ENCODE results near the gene RTN4R.
"Not testable (repeated sequence)": the region's sequence is repeated elsewhere in the genome, so short reads cannot be mapped to it uniquely, and the experiment has no call there.

DNA sequence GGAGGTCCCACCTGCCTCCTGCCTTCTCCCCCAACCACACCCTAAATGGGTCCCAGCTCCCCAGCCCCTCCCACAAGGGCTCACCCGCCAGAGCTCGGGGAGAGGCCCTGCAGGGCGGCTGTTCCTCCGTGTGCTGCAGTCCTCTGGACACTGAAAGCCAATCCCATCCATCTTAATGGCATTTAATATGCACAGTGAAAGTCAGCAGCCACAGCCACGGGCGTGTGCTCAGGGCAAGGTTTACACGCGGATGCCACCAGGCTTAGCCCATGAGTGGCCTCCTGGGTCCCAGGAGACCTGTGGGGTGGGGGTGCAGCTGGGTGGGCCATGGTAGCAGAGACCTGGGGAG is 18.2 kb upstream of the RTN4R start:
- TF ChIP-seq JUND (IDR thresholded peaks at IDR 0.05); POLR2AphosphoS5 (IDR thresholded peaks at IDR 0.05; ENCODE audit: low read depth, low read length); ZFX (IDR thresholded peaks at IDR 0.05); SIN3A (IDR thresholded peaks at IDR 0.05; ENCODE audit: low read depth); POLR2A (IDR thresholded peaks at IDR 0.05; ENCODE audit: borderline replicate concordance, extremely low read depth, insufficient read depth, insufficient read length); EZH2 (IDR thresholded peaks at IDR 0.05); EZH2phosphoT487 (IDR thresholded peaks at IDR 0.05; ENCODE audit: borderline replicate concordance); RAD21 (IDR thresholded peaks at IDR 0.05; ENCODE audit: low read depth); EGR1 (IDR thresholded peaks at IDR 0.05; ENCODE audit: low read depth): not testable (repeated sequence)
- TF ChIP-seq, protein P1, sequence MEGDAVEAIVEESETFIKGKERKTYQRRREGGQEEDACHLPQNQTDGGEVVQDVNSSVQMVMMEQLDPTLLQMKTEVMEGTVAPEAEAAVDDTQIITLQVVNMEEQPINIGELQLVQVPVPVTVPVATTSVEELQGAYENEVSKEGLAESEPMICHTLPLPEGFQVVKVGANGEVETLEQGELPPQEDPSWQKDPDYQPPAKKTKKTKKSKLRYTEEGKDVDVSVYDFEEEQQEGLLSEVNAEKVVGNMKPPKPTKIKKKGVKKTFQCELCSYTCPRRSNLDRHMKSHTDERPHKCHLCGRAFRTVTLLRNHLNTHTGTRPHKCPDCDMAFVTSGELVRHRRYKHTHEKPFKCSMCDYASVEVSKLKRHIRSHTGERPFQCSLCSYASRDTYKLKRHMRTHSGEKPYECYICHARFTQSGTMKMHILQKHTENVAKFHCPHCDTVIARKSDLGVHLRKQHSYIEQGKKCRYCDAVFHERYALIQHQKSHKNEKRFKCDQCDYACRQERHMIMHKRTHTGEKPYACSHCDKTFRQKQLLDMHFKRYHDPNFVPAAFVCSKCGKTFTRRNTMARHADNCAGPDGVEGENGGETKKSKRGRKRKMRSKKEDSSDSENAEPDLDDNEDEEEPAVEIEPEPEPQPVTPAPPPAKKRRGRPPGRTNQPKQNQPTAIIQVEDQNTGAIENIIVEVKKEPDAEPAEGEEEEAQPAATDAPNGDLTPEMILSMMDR (IDR thresholded peaks at IDR 0.05 in 2 of 3, conservative IDR thresholded peaks at IDR 0.05 in 1 of 3; ENCODE audit: borderline replicate concordance in 1 of 3, insufficient read depth in 1 of 3, low read depth in 2 of 3, low read length in 2 of 3) = not testable (repeated sequence)
- TF ChIP-seq, protein P2, sequence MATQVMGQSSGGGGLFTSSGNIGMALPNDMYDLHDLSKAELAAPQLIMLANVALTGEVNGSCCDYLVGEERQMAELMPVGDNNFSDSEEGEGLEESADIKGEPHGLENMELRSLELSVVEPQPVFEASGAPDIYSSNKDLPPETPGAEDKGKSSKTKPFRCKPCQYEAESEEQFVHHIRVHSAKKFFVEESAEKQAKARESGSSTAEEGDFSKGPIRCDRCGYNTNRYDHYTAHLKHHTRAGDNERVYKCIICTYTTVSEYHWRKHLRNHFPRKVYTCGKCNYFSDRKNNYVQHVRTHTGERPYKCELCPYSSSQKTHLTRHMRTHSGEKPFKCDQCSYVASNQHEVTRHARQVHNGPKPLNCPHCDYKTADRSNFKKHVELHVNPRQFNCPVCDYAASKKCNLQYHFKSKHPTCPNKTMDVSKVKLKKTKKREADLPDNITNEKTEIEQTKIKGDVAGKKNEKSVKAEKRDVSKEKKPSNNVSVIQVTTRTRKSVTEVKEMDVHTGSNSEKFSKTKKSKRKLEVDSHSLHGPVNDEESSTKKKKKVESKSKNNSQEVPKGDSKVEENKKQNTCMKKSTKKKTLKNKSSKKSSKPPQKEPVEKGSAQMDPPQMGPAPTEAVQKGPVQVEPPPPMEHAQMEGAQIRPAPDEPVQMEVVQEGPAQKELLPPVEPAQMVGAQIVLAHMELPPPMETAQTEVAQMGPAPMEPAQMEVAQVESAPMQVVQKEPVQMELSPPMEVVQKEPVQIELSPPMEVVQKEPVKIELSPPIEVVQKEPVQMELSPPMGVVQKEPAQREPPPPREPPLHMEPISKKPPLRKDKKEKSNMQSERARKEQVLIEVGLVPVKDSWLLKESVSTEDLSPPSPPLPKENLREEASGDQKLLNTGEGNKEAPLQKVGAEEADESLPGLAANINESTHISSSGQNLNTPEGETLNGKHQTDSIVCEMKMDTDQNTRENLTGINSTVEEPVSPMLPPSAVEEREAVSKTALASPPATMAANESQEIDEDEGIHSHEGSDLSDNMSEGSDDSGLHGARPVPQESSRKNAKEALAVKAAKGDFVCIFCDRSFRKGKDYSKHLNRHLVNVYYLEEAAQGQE (IDR thresholded peaks at IDR 0.05; ENCODE audit: low read depth) = not testable (repeated sequence)
- TF ChIP-seq, protein P3, sequence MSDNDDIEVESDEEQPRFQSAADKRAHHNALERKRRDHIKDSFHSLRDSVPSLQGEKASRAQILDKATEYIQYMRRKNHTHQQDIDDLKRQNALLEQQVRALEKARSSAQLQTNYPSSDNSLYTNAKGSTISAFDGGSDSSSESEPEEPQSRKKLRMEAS (IDR thresholded peaks at IDR 0.05) = not testable (repeated sequence)

Measured in HCT116 (cell line).